Vagina (tissue), 2 donors: ENCODE results near the gene BLACAT1.

Source experiments
- POLR2A ChIP-seq, 2 donors: fragments of 450-650 bp; IDR thresholded peaks; one replicate each; pipeline ENCODE4 v1.6.1; 2017; ENCODE audit warnings: antibody characterized with exemption in 2 of 2, mild to moderate bottlenecking in 2 of 2, moderate library complexity in 2 of 2
- TF ChIP-seq, protein P1 (sequence below), 3 experiments: fragments of 450-650 bp in 2 of 3; fragments of 200-600 bp in 1 of 3; sonication (generic) in 1 of 3; IDR thresholded peaks; one replicate each; pipeline ENCODE4 v1.5.1; 2017 to 2019; ENCODE audit warnings: antibody characterized with exemption in 3 of 3, mild to moderate bottlenecking in 2 of 3, moderate library complexity in 2 of 3

- TF ChIP-seq, protein P1, sequence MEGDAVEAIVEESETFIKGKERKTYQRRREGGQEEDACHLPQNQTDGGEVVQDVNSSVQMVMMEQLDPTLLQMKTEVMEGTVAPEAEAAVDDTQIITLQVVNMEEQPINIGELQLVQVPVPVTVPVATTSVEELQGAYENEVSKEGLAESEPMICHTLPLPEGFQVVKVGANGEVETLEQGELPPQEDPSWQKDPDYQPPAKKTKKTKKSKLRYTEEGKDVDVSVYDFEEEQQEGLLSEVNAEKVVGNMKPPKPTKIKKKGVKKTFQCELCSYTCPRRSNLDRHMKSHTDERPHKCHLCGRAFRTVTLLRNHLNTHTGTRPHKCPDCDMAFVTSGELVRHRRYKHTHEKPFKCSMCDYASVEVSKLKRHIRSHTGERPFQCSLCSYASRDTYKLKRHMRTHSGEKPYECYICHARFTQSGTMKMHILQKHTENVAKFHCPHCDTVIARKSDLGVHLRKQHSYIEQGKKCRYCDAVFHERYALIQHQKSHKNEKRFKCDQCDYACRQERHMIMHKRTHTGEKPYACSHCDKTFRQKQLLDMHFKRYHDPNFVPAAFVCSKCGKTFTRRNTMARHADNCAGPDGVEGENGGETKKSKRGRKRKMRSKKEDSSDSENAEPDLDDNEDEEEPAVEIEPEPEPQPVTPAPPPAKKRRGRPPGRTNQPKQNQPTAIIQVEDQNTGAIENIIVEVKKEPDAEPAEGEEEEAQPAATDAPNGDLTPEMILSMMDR (IDR thresholded peaks at IDR 0.05) = no peak
- TF ChIP-seq POLR2A (IDR thresholded peaks at IDR 0.05) = no peak
Measured at GRCh38 chr1:205452364-205452763, 3.5 kb downstream of the BLACAT1 start.
